ENCODE results near the gene GAGE13.
"Not testable (repeated sequence)": the region's sequence is repeated elsewhere in the genome, so short reads cannot be mapped to it uniquely, and the experiment has no call there.

Gene GAGE13

GRCh38 chrX:49331282-49331681 is at the start of gene GAGE13:
Gene GAGE13, plus strand, starts transcription at chrX:49331582. Its CDS starts 1,156 bp downstream, at chrX:49332738.
- not testable (repeated sequence) for DNase-seq (ENCODE audit: low read depth)

- peak; percentile 4 for DNase-seq (ENCODE audit: low read depth)
These were observed 48.8 kb upstream of the GAGE13 start for GRCh38 chrX:49282647-49283011.

GRCh38 chrX:49284212-49284611 is 47.2 kb upstream of the GAGE13 start:
- DNase-seq (ENCODE audit: low read depth): no peak

GRCh38 chrX:49286136-49286535 is 45.2 kb upstream of the GAGE13 start:
- no peak for DNase-seq (ENCODE audit: low read depth)

GRCh38 chrX:49286581-49286980 is 44.8 kb upstream of the GAGE13 start:
- no peak for DNase-seq (ENCODE audit: low read depth)

- no peak for DNase-seq (ENCODE audit: low read depth)
These were observed 43.7 kb upstream of the GAGE13 start for GRCh38 chrX:49287665-49288064.

- DNase-seq (ENCODE audit: low read depth): no peak
These were observed 41.2 kb upstream of the GAGE13 start for GRCh38 chrX:49290215-49290614.

GRCh38 chrX:49291615-49292337 is 39.6 kb upstream of the GAGE13 start:
- DNase-seq (ENCODE audit: low read depth): peak; percentile 28

- no peak for DNase-seq (ENCODE audit: low read depth)
These were observed 38.7 kb upstream of the GAGE13 start for GRCh38 chrX:49292400-49293362.

- not testable (repeated sequence) for DNase-seq (ENCODE audit: low read depth)
These were observed 32.1 kb upstream of the GAGE13 start for GRCh38 chrX:49299293-49299692.

- DNase-seq (ENCODE audit: low read depth): no peak
These were observed 30.7 kb upstream of the GAGE13 start for GRCh38 chrX:49300703-49301102.

GRCh38 chrX:49303346-49303745 is 28.0 kb upstream of the GAGE13 start, which contains the start of gene GAGE10:
Gene GAGE10, plus strand, starts transcription at chrX:49303646. Its CDS starts 1,214 bp downstream, at chrX:49304860.
- DNase-seq (ENCODE audit: low read depth): no peak

GRCh38 chrX:49307775-49308174 is 23.6 kb upstream of the GAGE13 start:
- DNase-seq (ENCODE audit: low read depth): not testable (repeated sequence)

GRCh38 chrX:49308604-49309269 is 22.6 kb upstream of the GAGE13 start:
- DNase-seq (ENCODE audit: low read depth): peak; percentile 13

- no peak for DNase-seq (ENCODE audit: low read depth)
These were observed 21.9 kb upstream of the GAGE13 start for GRCh38 chrX:49309401-49309981.

- DNase-seq (ENCODE audit: low read depth): no peak
These were observed 21.0 kb upstream of the GAGE13 start for GRCh38 chrX:49310371-49310770.

GRCh38 chrX:49312176-49312575 is 19.2 kb upstream of the GAGE13 start:
- no peak for DNase-seq (ENCODE audit: low read depth)

- DNase-seq (ENCODE audit: low read depth): no peak
These were observed 15.3 kb upstream of the GAGE13 start for GRCh38 chrX:49316085-49316484.

- DNase-seq (ENCODE audit: low read depth): not testable (repeated sequence)
These were observed 9.6 kb upstream of the GAGE13 start, which contains the start of gene GAGE12J for GRCh38 chrX:49321737-49322136. Gene GAGE12J, plus strand, starts transcription at chrX:49322037. Its CDS starts 1,157 bp downstream, at chrX:49323194.

GRCh38 chrX:49322266-49322665 is 9.1 kb upstream of the GAGE13 start:
- DNase-seq (ENCODE audit: low read depth): not testable (repeated sequence)

GRCh38 chrX:49323735-49324134 is 7.6 kb upstream of the GAGE13 start:
- not testable (repeated sequence) for DNase-seq (ENCODE audit: low read depth)

GRCh38 chrX:49330421-49330820 is 961 bp upstream of the GAGE13 start:
- not testable (repeated sequence) for DNase-seq (ENCODE audit: low read depth)
